Mesangial cell (primary cell): ENCODE data around the gene SELENOS. TPM values are rescaled to one million over a fixed set of nuclear protein-coding genes. Genes with fewer than 3 reads are reported as not detected.

ENCODE experiments used
- total RNA-seq: library from RNA; depleted of rRNA; stranded (reverse); fragments of >200 nt; gene quantifications from 2 replicates; pipeline ENCODE4 v1.2.3, GENCODE V29; 2015

The SELENOS gene
- total RNA-seq = 37.9 and 39.8 TPM in 2 replicates

GRCh38 chr15:101277038-101277822 lies at the start of gene SELENOS:
SELENOS (minus strand) TSS chr15:101277485; CDS start chr15:101277417, 68 bp downstream.

GRCh38 chr15:101294731-101295606 lies 17.7 kb upstream of the SELENOS start, which contains the start of gene SNRPA1:
SNRPA1 (minus strand) TSS chr15:101295248; CDS start chr15:101295178, 70 bp downstream.

GRCh38 chr15:101251830-101252820 lies 25.2 kb downstream of the SELENOS start, which contains the start of gene CHSY1:
CHSY1 (minus strand) TSS chr15:101252048; CDS start chr15:101251456, 592 bp downstream.

Other genes starting within 250 kb of the SELENOS start
- 18.3 and 21.8 TPM in 2 replicates for gene CHSY1, start 25.4 kb downstream of the SELENOS start, total RNA-seq
- 9.5 and 76.6 TPM in 2 replicates for gene SNRPA1, start 17.8 kb upstream of the SELENOS start, total RNA-seq
- gene PCSK6, start 212.2 kb upstream of the SELENOS start, total RNA-seq = 0.13 and 0.81 TPM in 2 replicates